ENCODE measurements around the gene ZFP90.

The ZFP90 gene

DNA sequence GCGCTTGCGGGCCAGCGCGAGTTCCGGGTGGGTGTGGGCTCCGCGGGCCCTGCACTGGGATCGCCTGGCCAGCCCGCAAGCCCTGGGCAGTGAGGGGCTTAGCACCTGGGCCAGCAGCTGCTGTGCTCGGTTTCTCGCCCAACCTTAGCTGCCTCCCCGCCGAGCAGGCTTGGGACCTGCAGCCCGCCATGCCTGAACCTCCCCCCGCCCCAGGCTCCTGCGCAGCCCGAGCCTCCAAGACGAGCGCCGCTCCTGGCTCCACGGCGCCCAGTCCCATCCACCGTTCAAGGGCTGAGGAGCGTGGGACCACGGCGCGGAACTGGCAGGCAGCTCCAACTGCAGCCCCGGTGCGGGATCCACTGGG, 12.3 kb upstream of the ZFP90 start:
- Histone ChIP-seq H3K4me2 (no peak overlapping the region), H3K9ac (no peak overlapping the region), H3K27ac (no peak overlapping the region), H3K36me3 (no peaks in the 10 kb centered on the region), H4K20me1 (no peaks in the 10 kb centered on the region), H3K9me3 (replicated peaks in 1 of 11) (peaks cover 0 to 27% (median 14%) of the 10 kb centered on the region in 11 experiments; a peak in 14 of 22 replicates), H3K27me3 (peaks cover 0 to 8% (median 0%) of the 10 kb centered on the region in 11 experiments; a peak in 3 of 22 replicates), H3K4me3 (no peak overlapping the region), H3K4me1 (peaks cover 5 to 22% (median 19%) of the 10 kb centered on the region in 10 experiments)
- TF ChIP-seq Cebpa-rat (IDR thresholded peaks at IDR 0.05) = no peak

DNA sequence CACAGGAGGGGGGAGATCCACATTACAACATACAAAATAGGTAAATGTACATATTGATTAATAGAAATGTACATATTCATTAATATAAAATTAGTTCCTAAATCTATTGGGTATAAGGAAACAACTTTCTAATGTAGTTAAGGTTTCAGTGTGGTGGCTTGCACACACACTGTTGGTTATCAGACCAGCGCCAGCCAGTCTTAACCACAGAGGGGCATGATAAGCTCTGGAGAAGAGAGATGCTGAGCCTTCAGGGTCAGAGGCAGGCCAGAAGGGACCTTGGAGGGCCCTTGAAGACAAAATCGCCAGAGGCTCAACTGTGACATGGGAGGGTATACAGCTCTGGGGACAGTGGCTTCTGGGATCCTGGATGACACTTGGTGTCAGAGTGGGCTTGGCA, 10.9 kb upstream of the ZFP90 start:
- Histone ChIP-seq H3K9ac (no peak overlapping the region), H3K4me1 (peaks cover 5 to 22% (median 19%) of the 10 kb centered on the region in 10 experiments), H3K27me3 (peaks cover 0 to 8% (median 0%) of the 10 kb centered on the region in 11 experiments; a peak in 3 of 22 replicates), H3K4me3 (no peak overlapping the region), H3K36me3 (peaks cover 0 to under 1% (median 0%) of the 10 kb centered on the region in 11 experiments; a peak in 6 of 22 replicates), H3K4me2 (no peak overlapping the region), H3K27ac (no peak overlapping the region), H3K9me3 (replicated peaks in 1 of 11) (peaks cover 8 to 38% (median 23%) of the 10 kb centered on the region in 11 experiments), H4K20me1 (no peaks in the 10 kb centered on the region)
- TF ChIP-seq Cebpa-rat (IDR thresholded peaks at IDR 0.05) = no peak

DNA sequence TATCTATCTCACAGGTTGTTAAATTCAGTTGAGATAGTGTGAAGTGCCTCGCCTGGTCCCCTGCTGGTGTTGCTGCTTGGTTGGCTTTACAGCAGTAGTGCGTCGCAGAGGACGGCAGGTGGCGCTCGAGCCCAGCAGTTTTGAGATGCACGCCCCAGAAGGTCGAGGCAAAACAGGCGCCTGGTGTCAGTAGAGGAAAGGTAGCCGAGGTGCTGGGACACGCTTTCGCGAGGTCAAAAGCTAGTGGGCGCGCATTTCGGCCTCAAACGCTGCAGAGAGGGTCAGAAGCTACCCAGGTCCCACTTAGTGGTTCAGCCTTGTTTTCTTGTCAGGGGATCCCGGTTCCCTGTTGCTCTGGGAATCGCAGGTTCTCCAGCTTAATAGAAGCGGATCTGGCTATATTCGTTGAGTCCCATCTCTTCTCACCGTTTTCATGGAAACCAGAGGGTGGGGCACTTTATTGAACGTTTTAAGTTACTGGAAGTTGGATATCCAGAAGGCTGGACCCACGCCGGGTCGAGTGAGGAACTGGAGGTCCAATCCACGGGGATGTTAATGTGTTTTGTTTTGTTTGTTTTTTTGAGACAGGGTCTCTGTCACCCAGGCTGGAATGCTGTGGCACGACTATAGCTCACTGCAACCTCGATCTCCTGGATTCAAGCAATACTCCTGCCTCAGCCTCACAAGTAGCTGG, 10.3 kb upstream of the ZFP90 start:
- Histone ChIP-seq H3K4me1 (peaks cover 5 to 22% (median 19%) of the 10 kb centered on the region in 10 experiments), H3K9ac (peak overlapping the region in 1 of 11 experiments; percentile 77; a peak in 1 of 22 replicates), H3K9me3 (replicated peaks in 1 of 11) (peaks cover 14 to 38% (median 29%) of the 10 kb centered on the region in 11 experiments), H3K4me2 (peak overlapping the region; percentile 87 to 99 (median 97)), H3K27ac (no peak overlapping the region), H3K4me3 (no peak overlapping the region), H3K36me3 (peaks cover 0 to 7% (median 4%) of the 10 kb centered on the region in 11 experiments; a peak in 9 of 22 replicates), H4K20me1 (no peaks in the 10 kb centered on the region), H3K27me3 (peaks cover 0 to 8% (median 0%) of the 10 kb centered on the region in 11 experiments; a peak in 3 of 22 replicates)
- TF ChIP-seq Cebpa-rat (IDR thresholded peaks at IDR 0.05) = no peak

DNA sequence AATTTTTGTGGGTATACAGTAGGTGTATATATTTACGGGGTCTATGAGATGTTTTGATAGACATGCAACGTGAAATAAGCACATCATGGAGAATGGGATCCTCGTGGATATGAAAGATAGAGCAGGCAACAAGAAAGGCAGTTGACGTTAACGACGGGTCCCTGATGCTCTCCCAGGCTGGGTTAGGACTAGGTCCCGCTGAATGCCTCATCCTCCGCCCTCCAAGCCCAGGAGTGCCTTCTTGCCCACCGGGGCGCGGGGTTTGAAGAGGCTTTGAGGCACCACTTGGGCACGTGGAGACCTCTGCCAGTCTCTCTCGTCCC, 9.5 kb upstream of the ZFP90 start:
- Histone ChIP-seq H3K27me3 (peaks cover 0 to 8% (median 0%) of the 10 kb centered on the region in 11 experiments; a peak in 3 of 22 replicates), H3K9me3 (replicated peaks in 1 of 11) (peaks cover 19 to 40% (median 35%) of the 10 kb centered on the region in 11 experiments), H4K20me1 (no peaks in the 10 kb centered on the region), H3K27ac (peak overlapping the region in 3 of 11 experiments; percentile 30 to 58 (median 41); a peak in 4 of 22 replicates), H3K36me3 (peaks cover 0 to 10% (median 7%) of the 10 kb centered on the region in 11 experiments; a peak in 9 of 22 replicates), H3K4me3 (peak overlapping the region; percentile 71 to 87 (median 77)), H3K4me2 (peak overlapping the region; percentile 87 to 99 (median 97)), H3K4me1 (peaks cover 5 to 22% (median 19%) of the 10 kb centered on the region in 10 experiments), H3K9ac (peak overlapping the region in 10 of 11 experiments; percentile 62 to 83 (median 70); a peak in 19 of 22 replicates)
- no peak for TF ChIP-seq Cebpa-rat (IDR thresholded peaks at IDR 0.05)

DNA sequence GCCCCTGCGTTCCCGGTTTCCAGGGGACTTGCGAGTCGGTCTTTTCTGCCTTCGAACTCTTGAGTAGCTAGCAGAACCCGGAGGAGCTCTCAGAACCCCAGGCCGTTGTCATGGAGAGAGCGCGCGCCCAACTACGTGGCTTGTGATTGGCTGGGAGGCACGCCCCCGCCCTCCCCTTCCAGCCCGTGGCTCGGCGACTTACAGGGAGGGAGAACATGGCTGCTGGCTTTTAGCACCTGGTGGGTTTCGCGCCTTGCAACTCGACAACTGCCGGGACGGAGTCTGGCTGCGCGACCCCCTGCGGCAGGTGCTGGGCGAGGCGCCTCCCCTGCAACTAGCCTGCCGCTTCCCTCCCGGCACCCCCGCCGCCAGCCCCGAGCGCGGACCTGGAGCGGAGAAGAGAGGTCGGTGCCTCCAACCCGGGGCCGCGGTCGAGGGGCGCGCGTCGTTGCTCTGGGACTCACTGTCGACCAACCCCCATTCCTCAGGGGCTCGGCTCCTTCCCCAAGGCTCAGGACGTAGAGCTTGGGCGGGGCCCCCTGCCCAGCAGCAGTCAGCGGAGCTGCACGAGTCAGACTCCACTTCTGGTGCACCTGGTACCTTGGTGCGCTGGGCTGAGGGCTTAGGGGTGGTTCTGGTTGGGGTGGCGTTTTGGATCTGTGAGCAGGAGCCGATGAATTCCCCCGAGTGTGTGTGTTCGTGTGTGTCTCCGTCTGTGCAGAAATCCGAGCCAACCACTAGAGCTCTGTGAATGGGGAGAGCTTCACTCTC, 9.0 kb upstream of the ZFP90 start:
- Histone ChIP-seq H4K20me1 (no peaks in the 10 kb centered on the region), H3K36me3 (peaks cover 0 to 10% (median 7%) of the 10 kb centered on the region in 11 experiments; a peak in 9 of 22 replicates), H3K27me3 (peaks cover 0 to 8% (median 0%) of the 10 kb centered on the region in 11 experiments; a peak in 3 of 22 replicates), H3K4me1 (peaks cover 5 to 22% (median 19%) of the 10 kb centered on the region in 10 experiments), H3K4me2 (peak overlapping the region; percentile 87 to 99 (median 97)), H3K9me3 (replicated peaks in 1 of 11) (peaks cover 19 to 40% (median 35%) of the 10 kb centered on the region in 11 experiments), H3K9ac (peak overlapping the region; percentile 62 to 83 (median 69)), H3K27ac (peak overlapping the region in 9 of 11 experiments; percentile 11 to 65 (median 41); a peak in 15 of 22 replicates), H3K4me3 (peak overlapping the region; percentile 71 to 87 (median 77))
- no peak for TF ChIP-seq Cebpa-rat (IDR thresholded peaks at IDR 0.05)

DNA sequence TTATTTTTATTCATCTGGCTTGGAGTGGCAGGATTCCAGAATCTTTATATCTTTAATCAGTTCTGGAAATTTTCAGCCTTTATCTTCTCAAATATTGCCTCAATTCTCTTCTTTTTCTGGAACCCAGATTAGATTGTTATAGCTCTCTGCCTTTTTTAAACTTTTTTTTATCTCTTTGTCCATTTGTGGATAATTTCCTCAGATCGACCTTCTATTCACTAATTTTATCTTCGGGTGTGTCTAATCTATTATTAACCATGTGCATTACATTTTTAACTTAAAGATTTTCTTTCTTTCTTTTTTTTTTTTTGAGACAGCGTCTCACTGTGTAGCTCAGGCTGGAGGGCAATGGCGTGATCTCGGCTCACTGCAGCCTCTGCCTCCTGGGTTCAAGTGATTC, 5.2 kb upstream of the ZFP90 start:
- Histone ChIP-seq H3K4me1 (peaks cover 5 to 23% (median 17%) of the 10 kb centered on the region in 10 experiments), H3K27me3 (peaks cover 0 to 8% (median 0%) of the 10 kb centered on the region in 11 experiments; a peak in 3 of 22 replicates), H3K9ac (no peak overlapping the region), H3K4me2 (no peak overlapping the region), H3K4me3 (no peak overlapping the region), H3K27ac (no peak overlapping the region), H4K20me1 (no peaks in the 10 kb centered on the region), H3K36me3 (peaks cover 0 to 12% (median 7%) of the 10 kb centered on the region in 11 experiments; a peak in 9 of 22 replicates), H3K9me3 (replicated peaks in 1 of 11) (peaks cover 18 to 30% (median 22%) of the 10 kb centered on the region in 11 experiments)
- no peak for TF ChIP-seq Cebpa-rat (IDR thresholded peaks at IDR 0.05)

DNA sequence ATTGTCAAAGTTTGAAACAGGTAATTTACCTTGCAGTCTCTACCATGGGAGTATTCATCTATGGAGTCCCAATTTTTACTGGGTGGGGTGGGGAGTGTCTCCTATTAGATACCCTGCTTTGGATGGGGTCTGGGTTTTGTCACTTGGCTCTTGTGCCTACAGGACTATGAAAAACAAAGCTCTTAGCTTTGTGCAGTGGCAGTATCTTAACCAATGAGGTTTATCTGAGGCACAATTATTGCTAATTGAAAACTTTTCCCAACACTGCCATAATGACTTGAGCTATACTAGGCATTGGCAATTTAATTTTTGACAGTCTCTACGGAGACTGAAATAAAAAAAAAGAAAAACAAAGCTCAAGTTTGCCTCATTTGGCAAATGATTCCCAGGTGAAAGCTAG, 3.8 kb upstream of the ZFP90 start:
- Histone ChIP-seq H3K9ac (no peak overlapping the region), H3K9me3 (replicated peaks in 1 of 11) (peaks cover 18 to 33% (median 23%) of the 10 kb centered on the region in 11 experiments), H4K20me1 (no peaks in the 10 kb centered on the region), H3K4me2 (no peak overlapping the region), H3K27me3 (no peaks in the 10 kb centered on the region), H3K27ac (no peak overlapping the region), H3K36me3 (peaks cover 0 to 12% (median 7%) of the 10 kb centered on the region in 11 experiments; a peak in 9 of 22 replicates), H3K4me1 (peaks cover 5 to 20% (median 13%) of the 10 kb centered on the region in 10 experiments; a peak in 19 of 20 replicates), H3K4me3 (no peak overlapping the region)
- no peak for TF ChIP-seq Cebpa-rat (IDR thresholded peaks at IDR 0.05)

DNA sequence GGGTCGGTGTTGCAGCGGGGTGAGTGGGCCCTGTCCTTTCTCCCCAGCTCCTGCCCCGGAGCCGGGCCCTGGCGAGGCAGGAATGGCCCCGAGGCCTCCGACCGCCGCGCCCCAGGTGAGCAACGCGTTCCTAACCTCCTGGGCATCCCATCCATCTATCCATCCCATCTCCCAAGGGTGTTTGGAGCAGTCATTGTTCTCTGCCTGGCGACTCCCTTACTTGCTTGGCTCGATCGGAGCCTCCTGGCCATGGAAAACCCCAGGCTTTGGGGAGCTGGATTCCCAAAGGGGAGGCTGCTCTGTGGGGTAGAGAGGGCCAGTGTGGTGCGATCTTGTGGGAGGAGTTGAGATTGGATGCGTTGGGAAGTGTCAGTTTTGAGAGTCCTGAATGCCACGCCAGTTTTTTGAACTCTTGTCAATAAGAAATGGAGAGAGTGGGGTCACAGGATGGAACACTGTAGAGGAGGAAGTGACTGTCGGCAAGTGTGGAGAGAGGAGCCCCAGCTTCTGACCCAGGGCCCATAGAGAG, 684 bp downstream of the ZFP90 start:
- TF ChIP-seq Cebpa-rat (IDR thresholded peaks at IDR 0.05) = no peak
- Histone ChIP-seq H3K9me3 (replicated peaks in 1 of 11) (peaks cover 36 to 54% (median 43%) of the 10 kb centered on the region in 11 experiments), H3K4me1 (peaks cover 5 to 13% (median 9%) of the 10 kb centered on the region in 10 experiments; a peak in 18 of 20 replicates), H3K4me2 (peak overlapping the region; percentile 87 to 99 (median 97)), H3K9ac (peak overlapping the region; percentile 76 to 92 (median 89)), H4K20me1 (no peaks in the 10 kb centered on the region), H3K27ac (peak overlapping the region in 10 of 11 experiments; percentile 80 to 90 (median 84); a peak in 21 of 22 replicates), H3K4me3 (peak overlapping the region; percentile 83 to 97 (median 90)), H3K36me3 (peaks cover 34 to 45% (median 40%) of the 10 kb centered on the region in 11 experiments), H3K27me3 (no peaks in the 10 kb centered on the region)

All from BLaER1 treated with 17β-estradiol and CSF1 and Interleukin-3, amounts not matched to agents 10 nM and 100 nM (cell line).